Astrocyte of the spinal cord (primary cell): ENCODE results near the gene ASCL5.

ENCODE experiments used
- DNase-seq: peaks from one replicate; pipeline ENCODE4 v3.0.0; 2011; ENCODE audit warnings: low read depth, low spot score
- H3K4me3 ChIP-seq: 2 replicates; pipeline ENCODE4 v1.5.1; 2011; ENCODE audit warnings: low read depth, mild to moderate bottlenecking, low read length, moderate library complexity
- CTCF ChIP-seq: IDR thresholded peaks from 2 replicates; pipeline ENCODE4 v1.5.1; 2012; ENCODE audit warnings: low read depth, mild to moderate bottlenecking, low read length, inconsistent platforms
- in situ Hi-C: cut with HindIII; loops from 2 replicates; pipeline ENCODE4 v1.10.0; 2017; ENCODE audit warnings: low sequenced_read_pairs

The ASCL5 gene

DNA sequence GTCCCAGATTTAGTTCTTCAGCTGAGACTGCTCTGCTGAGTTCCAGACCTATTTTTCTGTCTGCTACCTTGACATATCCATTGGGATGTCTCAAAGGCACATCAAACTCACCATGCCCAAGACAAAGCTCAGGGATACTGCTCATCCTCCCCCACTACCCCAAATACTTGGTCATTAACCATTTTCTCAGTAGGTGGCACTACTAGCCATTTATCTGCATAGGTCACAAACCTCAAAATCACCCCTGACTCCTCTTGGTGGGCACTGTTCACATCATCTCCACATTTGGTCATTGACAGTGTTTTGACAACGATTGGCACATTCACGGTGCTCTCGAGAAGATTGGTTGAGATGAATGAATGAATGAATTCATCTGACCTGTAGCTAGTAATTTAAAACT, 46.8 kb downstream of the ASCL5 start:
- in situ Hi-C loops, result no loop called here
- TF ChIP-seq CTCF, result no peak
- no peak overlapping the region for H3K4me3 ChIP-seq
- no peak for DNase-seq

DNA sequence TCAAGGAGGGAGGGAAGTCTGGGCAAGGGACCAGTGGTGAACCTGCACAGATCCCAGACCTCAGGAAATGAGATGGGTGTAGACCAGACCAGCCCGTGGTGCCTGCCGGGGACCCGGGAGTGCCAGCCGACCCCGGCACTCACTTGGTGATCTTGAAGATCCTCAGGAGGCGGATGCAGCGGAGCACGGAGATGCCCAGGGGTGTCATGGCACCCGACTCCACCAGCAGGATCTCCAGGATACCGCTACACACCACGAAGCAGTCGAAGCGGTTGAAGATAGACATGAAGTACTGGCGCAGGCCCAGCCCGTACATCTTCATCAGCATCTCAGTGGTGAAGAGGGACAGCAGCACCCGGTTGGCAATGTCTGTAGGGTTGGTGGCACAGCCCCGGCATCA, 49.2 kb downstream of the ASCL5 start:
- in situ Hi-C loops, result no loop called here
- TF ChIP-seq CTCF, result no peak
- no peak for DNase-seq
- H3K4me3 ChIP-seq, result no peak overlapping the region

- H3K4me3 ChIP-seq, result no peak overlapping the region
- TF ChIP-seq CTCF, result no peak
- DNase-seq, result no peak
- in situ Hi-C loops, result no loop called here
Measured at GRCh38 chr1:201077116-201077515, 49.9 kb downstream of the ASCL5 start.

DNA sequence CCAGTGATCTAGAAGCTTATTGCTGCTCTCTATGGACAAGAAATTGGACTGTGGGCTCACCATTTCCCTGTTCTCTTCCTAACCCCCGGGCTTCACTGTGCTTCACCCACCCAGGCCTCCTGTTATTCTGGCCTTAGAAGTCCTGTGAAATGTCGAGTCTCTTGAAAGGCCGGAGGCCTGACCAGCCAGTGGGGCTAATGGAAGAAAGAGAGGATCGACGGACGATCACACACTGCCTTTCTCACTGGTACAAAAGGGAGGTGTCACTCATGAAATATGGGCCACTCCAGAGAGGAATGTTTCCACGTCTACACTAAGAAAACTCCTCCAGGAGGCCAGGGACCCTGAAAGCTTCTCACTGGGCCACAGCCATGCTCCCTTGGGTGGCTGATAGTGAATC, 50.9 kb downstream of the ASCL5 start:
- in situ Hi-C loops, result no loop called here
- no peak for TF ChIP-seq CTCF
- no peak for DNase-seq
- no peak overlapping the region for H3K4me3 ChIP-seq

DNA sequence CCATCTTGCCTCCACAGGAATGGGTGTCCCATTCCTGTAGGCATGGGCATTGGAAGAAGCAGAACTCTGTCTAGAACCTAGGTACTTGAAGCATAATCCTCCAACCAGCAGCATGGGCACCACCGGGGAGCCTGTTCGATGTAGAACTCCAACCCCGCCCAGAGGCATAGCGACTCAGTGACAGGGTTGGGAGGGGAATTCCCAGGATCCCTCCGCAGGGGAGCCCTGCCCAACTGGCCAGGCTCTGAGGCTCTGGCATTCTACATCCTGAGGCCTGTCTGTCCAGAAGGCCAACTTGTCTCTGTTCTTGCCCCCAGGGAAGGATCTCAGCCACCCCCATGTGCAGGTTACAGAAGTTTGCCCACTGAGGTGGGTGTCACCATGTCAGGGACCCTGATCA, 53.0 kb downstream of the ASCL5 start:
- no peak for DNase-seq
- in situ Hi-C loops, result no loop called here
- H3K4me3 ChIP-seq, result no peak overlapping the region
- TF ChIP-seq CTCF, result no peak

- no peak overlapping the region for H3K4me3 ChIP-seq
- no peak for TF ChIP-seq CTCF
- no peak for DNase-seq
- in situ Hi-C loops, result no loop called here
Measured at GRCh38 chr1:201072922-201073321, 54.1 kb downstream of the ASCL5 start.

- in situ Hi-C loops, result no loop called here
- no peak for DNase-seq
- TF ChIP-seq CTCF, result no peak
- no peak overlapping the region for H3K4me3 ChIP-seq
Measured at GRCh38 chr1:201072149-201072548, 54.8 kb downstream of the ASCL5 start.
